Anterior cingulate cortex (tissue), 58 donors: ENCODE measurements around the gene IL16.

ENCODE experiments used
- DNase-seq, 58 donors: peaks; one replicate each; lab custom pipeline; 2025; lab: John Stamatoyannopoulos, UW

The IL16 gene

GRCh38 chr15:81254277-81254915, 57.7 kb downstream of the IL16 start:
- no peak for DNase-seq

- no peak for DNase-seq
Measured at GRCh38 chr15:81254916-81255290, 58.2 kb downstream of the IL16 start.

DNA sequence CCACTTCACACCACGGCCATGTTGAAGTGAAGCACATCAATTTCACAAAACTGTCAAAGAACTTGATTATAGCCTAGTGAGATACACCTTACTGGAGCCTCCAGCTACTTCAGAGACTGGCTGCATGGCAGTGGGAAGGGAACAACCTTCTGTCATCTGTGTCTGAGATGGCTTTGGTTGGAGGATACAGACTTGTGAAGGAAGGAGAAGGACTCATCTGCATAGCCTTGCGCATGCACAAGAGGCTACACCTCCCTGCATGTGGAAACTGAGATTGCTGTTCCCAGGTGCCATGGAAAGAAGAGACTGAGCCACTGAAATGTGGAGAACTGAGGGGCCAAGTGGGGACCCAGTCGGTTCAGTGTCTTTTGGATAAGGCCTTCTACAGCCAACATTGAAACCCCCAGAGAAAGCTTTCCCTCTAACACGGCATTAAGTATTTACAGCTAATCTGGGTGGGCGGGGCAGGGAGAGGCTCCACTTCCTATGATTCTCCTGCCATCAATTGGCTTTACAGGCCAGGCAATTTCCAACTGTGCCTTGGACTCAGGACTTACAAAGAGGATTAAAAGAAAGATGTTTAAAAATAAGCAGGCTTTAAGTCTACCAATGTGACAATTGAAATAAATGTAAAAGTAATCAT, 58.8 kb downstream of the IL16 start:
- DNase-seq, result no peak

DNA sequence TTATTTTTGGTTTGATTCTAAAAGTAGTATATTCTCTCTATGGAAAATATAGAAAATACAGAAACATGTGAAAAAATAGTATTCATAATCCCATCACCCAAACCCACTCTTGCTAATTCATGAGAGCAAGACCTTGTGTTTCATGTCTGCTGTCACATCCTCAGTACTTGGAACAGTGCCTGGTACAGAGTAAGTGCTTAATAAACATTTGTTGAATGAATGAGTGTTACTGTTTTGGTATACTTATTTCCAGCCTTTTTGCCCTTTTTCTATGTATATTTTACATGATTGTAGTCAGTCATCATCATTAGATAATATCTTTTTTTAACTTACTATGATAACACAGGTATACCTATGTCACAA, 59.3 kb downstream of the IL16 start:
- no peak for DNase-seq

GRCh38 chr15:81256916-81257315, 60.2 kb downstream of the IL16 start:
- DNase-seq, result no peak

- DNase-seq, result no peak
Measured at GRCh38 chr15:81257435-81257834, 60.8 kb downstream of the IL16 start.

GRCh38 chr15:81258455-81258854, 61.8 kb downstream of the IL16 start:
- no peak for DNase-seq

DNA sequence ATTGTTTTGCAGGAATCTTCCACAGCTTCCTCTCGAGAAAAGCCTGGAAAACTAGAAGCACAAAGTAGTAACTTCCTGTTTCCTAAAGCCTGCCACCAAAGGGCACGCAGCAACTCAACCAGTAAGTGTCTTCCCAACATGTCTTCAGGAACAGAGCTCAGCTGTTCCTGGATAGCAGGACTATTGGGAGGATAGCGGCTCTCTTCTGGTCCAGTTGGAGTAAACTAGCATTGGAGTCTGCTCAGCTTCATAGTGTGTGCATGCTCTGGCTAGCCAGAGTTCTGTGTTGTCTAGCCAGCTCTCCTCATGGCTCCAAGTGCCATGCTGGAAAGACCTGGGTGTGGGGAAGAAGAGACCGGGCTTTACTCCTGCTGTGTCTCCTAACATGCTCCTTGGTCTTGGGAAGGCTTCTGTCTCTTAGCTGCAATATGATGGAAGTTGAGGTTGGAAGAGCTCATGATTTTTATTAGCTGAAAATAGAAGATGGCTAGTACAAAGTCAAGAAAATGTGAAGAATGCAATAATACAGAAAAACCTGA, 63.1 kb downstream of the IL16 start:
- no peak for DNase-seq

- no peak for DNase-seq
Measured at GRCh38 chr15:81261172-81261811, 64.6 kb downstream of the IL16 start.

GRCh38 chr15:81263477-81263876, 66.8 kb downstream of the IL16 start:
- no peak for DNase-seq

DNA sequence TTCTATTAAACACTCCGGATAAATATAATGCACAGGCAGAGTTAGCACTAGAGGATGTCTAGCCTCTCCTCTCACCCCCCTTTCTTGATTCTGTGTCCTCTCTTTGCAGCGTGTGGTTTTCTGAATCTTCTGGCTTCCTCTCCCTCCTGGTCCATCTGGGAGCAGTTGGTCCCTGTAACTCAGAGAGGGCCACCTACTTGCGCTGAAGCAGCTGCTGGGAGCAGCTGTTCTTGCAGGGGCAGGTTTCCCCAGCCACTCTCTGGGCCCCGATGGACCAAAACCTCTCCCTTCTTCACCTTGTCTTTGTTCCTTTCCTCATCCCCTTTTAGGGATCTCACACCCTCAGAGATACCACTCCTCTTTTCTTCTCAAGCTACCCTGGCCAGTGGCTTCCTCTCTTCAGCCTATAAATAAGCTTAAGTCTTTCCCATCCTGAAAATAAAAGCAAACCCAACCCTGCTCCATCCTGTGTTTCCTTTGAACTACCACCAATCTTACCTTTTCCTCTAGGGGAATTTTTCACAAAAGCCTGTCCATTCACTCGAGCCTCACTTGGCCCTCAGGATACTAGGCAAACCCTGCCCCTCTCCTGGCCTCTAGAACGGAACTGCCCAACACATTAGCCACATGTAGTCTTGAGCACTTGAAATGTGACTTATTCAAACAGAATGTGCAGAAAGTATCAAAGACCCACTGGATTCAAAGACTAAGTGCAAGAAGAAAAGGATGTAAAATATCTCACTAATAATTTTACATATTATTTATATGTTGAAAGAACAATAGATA, 67.6 kb downstream of the IL16 start:
- no peak for DNase-seq

GRCh38 chr15:81265256-81265943, 68.7 kb downstream of the IL16 start:
- no peak for DNase-seq

DNA sequence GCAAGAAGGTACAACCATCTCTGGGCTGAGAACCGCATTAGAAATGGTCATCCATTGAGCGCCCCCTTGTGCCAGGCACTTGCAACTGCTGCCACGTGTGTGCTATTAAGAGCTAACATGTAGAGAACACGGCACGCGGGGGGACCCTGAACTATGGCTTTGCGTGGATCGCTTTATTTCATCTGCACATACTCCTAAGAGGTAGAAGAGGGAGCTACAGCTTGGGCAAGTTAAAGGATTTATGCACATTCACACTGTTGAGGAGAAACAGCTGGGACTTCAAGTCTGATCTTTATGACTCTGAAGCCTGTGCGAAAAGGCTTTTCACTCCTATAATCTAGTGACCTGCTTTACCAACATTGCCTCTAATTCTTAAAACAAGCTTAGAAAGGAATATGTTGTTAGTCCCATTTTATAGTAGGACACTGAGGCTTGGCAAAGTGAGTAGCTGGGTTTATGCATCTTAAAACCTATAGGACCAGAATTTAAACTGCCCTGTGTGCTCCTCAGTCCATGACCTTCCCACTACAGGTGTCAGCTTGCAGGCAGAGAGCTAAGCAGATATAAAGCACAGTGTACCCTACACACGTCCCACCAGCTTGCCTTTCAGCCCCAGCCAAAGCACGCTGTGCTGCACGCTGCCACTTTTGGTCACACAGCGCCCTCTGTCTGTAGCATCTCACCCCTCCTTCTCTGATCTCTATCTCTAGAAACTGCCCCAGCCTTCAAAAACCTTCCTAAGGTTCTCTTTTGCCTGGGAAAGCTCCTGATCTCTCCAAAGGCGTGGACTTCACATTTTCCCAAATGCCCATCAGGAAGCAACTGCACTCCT, 69.5 kb downstream of the IL16 start:
- peak in 55 of 58 donors; percentile 12 to 85 (median 58) for DNase-seq

- no peak for DNase-seq
Measured at GRCh38 chr15:81268340-81268739, 71.7 kb downstream of the IL16 start.

DNA sequence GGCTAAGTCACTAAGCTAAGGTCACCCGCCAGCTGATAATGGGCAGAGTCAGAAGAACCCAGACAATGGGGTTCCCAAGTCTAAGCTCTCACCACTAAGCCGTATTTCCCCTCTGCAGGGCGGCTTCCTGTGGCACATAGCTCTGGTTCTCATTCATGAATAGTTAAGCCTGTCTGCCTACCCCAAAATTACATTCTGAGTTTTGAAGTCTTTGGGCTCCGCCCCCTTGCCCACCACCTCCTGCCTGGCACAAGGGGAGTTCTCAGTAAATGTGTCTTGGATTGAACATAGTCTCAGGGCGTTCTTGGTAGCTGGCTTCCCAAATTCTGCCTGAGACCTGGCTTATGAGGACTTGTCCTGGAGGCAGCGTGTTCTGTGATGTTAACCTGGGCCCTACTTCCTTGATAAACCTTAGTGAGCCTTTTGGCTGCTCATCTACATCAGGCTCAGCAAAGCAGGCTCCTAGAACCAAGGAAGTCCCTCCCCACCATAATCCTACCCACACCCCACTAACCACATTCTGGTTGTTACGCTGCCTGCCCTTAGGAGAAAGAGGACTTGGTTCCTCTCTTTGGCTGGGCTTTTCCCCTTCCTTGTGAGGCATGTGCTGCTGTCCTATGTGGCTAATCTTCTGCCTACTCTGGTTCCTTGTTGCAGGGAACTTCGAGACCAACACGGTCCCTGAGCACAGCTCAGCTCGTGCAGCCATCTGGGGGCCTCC, 72.4 kb downstream of the IL16 start:
- no peak for DNase-seq

GRCh38 chr15:81270188-81270587, 73.5 kb downstream of the IL16 start:
- no peak for DNase-seq

- DNase-seq, result peak in 1 of 58 donors; percentile 25
Measured at GRCh38 chr15:81270781-81271491, 74.3 kb downstream of the IL16 start.
